ENCODE measurements around the gene JUN. TPM values are rescaled to one million over a fixed set of nuclear protein-coding genes. Genes with fewer than 3 reads are reported as not detected.

Gene JUN
- total and polyA plus RNA-seq, 2 donors (not counting 3 experiments of a cell fraction or from before 2014, with no cell fraction given): 88.3 to 89.3 TPM

GRCh38 chr1:58818976-58819375 lies 35.1 kb upstream of the JUN start:
- Histone ChIP-seq H3K9ac (replicated peaks; ENCODE audit: extremely low read depth, insufficient read depth, low read length) (peak overlapping the region; percentile 2), H4K20me1 (replicated peaks; ENCODE audit: control insufficient read depth, extremely low read depth, insufficient read depth, low read length) (no peaks in the 10 kb centered on the region), H3K9me3 (replicated peaks; ENCODE audit: control insufficient read depth, insufficient read depth, low read length) (no peaks in the 10 kb centered on the region), H3K27me3 (ENCODE audit: control insufficient read depth in 2 of 2, insufficient read depth in 2 of 2, low read length in 2 of 2) (no peaks in the 10 kb centered on the region), H3K79me2 (ENCODE audit: control insufficient read depth, insufficient read depth, low read length) (no peaks in the 10 kb centered on the region), H3K4me1 (ENCODE audit: control insufficient read depth, extremely low read depth, insufficient read depth, low read length) (peaks cover 67% of the 10 kb centered on the region), H3K27ac (ENCODE audit: insufficient read depth, low read depth, low read length) (peak overlapping the region; percentile 100), H3K4me3 (replicated peaks in 1 of 3; ENCODE audit: insufficient read depth in 1 of 3, low read depth in 1 of 3, low read length in 3 of 3) (no peak overlapping the region), H3K9me1 (replicated peaks; ENCODE audit: control insufficient read depth, extremely low read depth, insufficient read depth, low read length) (no peaks in the 10 kb centered on the region), H3K36me3 (ENCODE audit: control insufficient read depth in 2 of 2, extremely low read depth in 1 of 2, insufficient read depth in 2 of 2, low read length in 2 of 2) (no peaks in the 10 kb centered on the region), H2AFZ (ENCODE audit: low read depth, low read length) (no peak overlapping the region), H3K4me2 (ENCODE audit: insufficient read depth, low read length) (peak overlapping the region; percentile 16)
- peak; percentile 8 for DNase-seq (ENCODE audit: low read depth, low spot score)
- intact Hi-C loops (cut with micrococcal nuclease) (loop anchor here (5.0 kb wide), 2 partner anchors 308 to 323 kb away; no protein-coding TSS in a partner anchor), dilution Hi-C loops (cut with MboI; ENCODE audit: extremely low pct_ligation_motif_present, low sequenced_read_pairs) (no loop called here)
- ChIA-PET POLR2A (interaction anchor here (0.7 to 1.2 kb wide), 1 partner anchor 35 kb away, joined by 3 to 4 read pairs; the partner anchor contains the start of gene JUN), CTCF (interaction anchor here (1.1 to 1.6 kb wide), 3 partner anchors 26 to 30 kb away, joined by 3 to 8 read pairs (median 3); no protein-coding TSS in a partner anchor)
- TF ChIP-seq CTCF (IDR thresholded peaks at IDR 0.05; ENCODE audit: extremely low read depth in 1 of 2, insufficient read depth in 1 of 2, low read depth in 1 of 2, low read length in 2 of 2) (no peak), JUN (IDR thresholded peaks at IDR 0.05; ENCODE audit: borderline replicate concordance, insufficient read depth, insufficient read length, low read depth) (no peak), FOS (IDR thresholded peaks at IDR 0.05; ENCODE audit: borderline replicate concordance, insufficient read depth, low read length) (no peak), EZH2 (IDR thresholded peaks at IDR 0.05; ENCODE audit: borderline replicate concordance, low read depth, low read length, severe bottlenecking) (no peak), MAX (IDR thresholded peaks at IDR 0.05; ENCODE audit: insufficient read depth, insufficient read length) (no peak), MYC (IDR thresholded peaks at IDR 0.05; ENCODE audit: low read depth, low read length) (no peak), POLR2AphosphoS5 (IDR thresholded peaks at IDR 0.05; ENCODE audit: insufficient read depth, low read depth, low read length) (no peak), POLR2A (IDR thresholded peaks at IDR 0.05; ENCODE audit: low read depth, low read length) (no peak), GATA2 (IDR thresholded peaks at IDR 0.05; ENCODE audit: insufficient read depth, insufficient read length, low read depth, low read length) (no peak)
- FAIRE-seq: no peak
- no TSS peak for BruUV-seq (replicated peaks)

All from endothelial cell of umbilical vein (primary cell).